Fibroblast of mammary gland (primary cell): Measurements from ENCODE around the gene FUT6.
A peak's percentile ranks its signal among the peaks of the same experiment; 100 is the strongest.

Source experiments
- DNase-seq: peaks from one replicate; pipeline ENCODE4 v3.0.0-alpha.2; 2010; ENCODE audit warnings: low read depth
- H3K4me3 ChIP-seq: 2 replicates; pipeline ENCODE4 v1.5.1; 2011; ENCODE audit warnings: low read depth, mild to moderate bottlenecking, low read length, moderate library complexity; ENCODE audit not compliant: control insufficient read depth
- CTCF ChIP-seq: conservative IDR thresholded peaks from 2 replicates; pipeline ENCODE4 v1.5.1; 2011; ENCODE audit warnings: low read depth, low read length, inconsistent platforms; ENCODE audit not compliant: control insufficient read depth, insufficient read depth

The FUT6 gene

GRCh38 chr19:5827891-5828660, 11.4 kb downstream of the FUT6 start:
- TF ChIP-seq CTCF = no peak
- peak overlapping the region; percentile 81 for H3K4me3 ChIP-seq
- peak; percentile 90 for DNase-seq

- DNase-seq = no peak
- no peak for TF ChIP-seq CTCF
These were observed 12.1 kb downstream of the FUT6 start for GRCh38 chr19:5827342-5827890.

GRCh38 chr19:5826531-5827341, 12.8 kb downstream of the FUT6 start:
- peak; percentile 26 for DNase-seq
- peak overlapping the region; percentile 34 for H3K4me3 ChIP-seq
- no peak for TF ChIP-seq CTCF

More at GRCh38 chr19:5827342-5827890, 12.1 kb downstream of the FUT6 start:
- H3K4me3 ChIP-seq = peak overlapping the region; percentile 34

GRCh38 chr19:5825178-5825577, 14.3 kb downstream of the FUT6 start:
- DNase-seq = no peak
- no peak overlapping the region for H3K4me3 ChIP-seq
- TF ChIP-seq CTCF = no peak

GRCh38 chr19:5824751-5825150, 14.8 kb downstream of the FUT6 start:
- DNase-seq = no peak
- TF ChIP-seq CTCF = no peak
- no peak overlapping the region for H3K4me3 ChIP-seq

GRCh38 chr19:5823579-5824281, 15.8 kb downstream of the FUT6 start:
- peak; percentile 31 for TF ChIP-seq CTCF

More at GRCh38 chr19:5823579-5824281, 15.8 kb downstream of the FUT6 start:
- H3K4me3 ChIP-seq = no peak overlapping the region
- DNase-seq = no peak
